ENCODE results near the gene CCDC117.
A peak's percentile ranks its signal among the peaks of the same experiment; 100 is the strongest.
"Not testable (repeated sequence)": the region's sequence is repeated elsewhere in the genome, so short reads cannot be mapped to it uniquely, and the experiment has no call there.

The CCDC117 gene

GRCh38 chr22:28802595-28803123 is 30.2 kb downstream of the CCDC117 start:
- DNase-seq: no peak

GRCh38 chr22:28805426-28805825 is 32.9 kb downstream of the CCDC117 start:
- not testable (repeated sequence) for DNase-seq

DNA sequence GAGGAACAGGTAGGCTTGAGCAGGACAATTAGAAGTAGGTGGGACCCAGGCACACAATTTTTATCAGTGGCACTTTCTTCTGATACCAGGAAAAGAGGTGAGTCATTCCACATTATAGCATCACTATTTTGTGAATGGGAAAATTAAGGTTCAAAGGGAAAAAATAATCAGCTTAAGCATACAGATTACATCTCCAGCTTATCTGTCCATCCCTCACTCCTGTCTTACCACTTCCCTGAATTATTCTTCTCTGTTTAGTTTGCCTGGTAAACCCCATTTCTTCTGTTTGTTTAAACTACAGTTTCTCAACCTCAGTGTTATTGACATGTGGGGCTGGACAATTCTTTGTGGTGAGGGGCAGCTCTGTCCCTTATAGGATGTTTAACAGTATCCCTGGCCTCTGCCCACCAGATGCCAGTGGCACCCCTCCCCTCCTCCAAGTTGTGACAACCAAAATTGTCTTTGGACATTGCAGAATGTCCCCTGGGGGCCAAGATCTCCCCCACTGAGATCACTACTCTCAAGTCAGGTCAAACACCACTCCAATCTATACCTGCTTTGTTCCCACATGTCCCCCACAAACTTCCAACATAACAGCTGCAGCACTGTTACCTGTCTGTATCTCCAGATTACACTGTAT is 36.3 kb downstream of the CCDC117 start:
- no peak for DNase-seq

GRCh38 chr22:28810821-28811491 is 38.5 kb downstream of the CCDC117 start:
- DNase-seq: no peak

DNA sequence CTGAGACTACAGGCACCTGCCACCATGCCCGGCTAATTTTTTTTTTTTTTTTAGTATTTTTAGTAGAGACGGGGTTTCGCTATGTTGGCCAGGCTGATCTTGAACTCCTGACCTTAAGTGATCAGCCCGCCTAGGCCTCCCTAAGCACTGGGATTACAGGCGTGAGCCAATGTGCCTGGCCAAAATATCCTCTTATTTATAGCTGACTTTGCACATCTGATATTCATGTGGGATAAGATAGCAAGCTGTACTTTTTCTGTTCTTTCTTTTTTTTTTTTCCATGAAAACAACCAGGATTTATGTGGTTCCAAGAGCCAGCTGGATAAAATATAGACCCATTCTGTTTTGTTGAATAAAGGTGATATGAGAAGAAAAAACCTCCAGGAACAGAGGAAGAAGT is 40.0 kb downstream of the CCDC117 start:
- no peak for DNase-seq

DNA sequence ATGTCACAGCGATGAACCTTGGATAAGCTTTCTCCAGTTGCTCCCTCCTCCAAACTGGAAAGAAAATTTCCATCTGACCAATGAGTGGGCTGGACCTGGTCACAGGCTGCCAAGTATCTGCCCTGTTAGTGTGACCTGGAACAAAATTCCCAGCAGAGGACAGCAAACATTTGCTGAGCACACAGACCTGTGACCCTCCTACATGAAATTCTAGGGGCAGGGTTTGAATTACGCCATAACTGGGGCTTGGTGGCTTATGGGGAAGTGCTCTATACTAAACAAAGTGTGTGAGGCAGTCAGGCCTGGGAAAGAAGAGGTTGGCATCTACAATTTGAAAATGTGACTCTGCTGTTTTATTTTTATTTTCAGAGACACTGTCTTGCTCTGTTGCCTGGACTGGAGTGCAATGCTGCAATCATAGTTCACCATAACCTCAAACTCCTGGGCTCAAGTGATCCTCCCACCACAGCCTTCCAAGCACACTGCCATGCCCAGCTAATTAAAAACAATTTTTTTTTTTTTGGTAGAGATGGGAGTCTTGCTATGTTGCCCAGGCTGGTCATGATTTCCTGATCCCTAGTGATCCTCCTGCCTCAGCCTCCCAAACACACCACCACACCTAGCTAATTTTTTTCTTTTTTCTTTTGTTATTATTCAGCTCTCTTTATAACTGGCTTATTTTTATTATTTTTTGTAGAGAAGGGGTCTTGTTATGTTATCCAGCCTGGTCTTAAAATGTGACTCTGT is 41.5 kb downstream of the CCDC117 start:
- peak; percentile 40 for DNase-seq

GRCh38 chr22:28815111-28815510 is 42.6 kb downstream of the CCDC117 start:
- DNase-seq: no peak

DNA sequence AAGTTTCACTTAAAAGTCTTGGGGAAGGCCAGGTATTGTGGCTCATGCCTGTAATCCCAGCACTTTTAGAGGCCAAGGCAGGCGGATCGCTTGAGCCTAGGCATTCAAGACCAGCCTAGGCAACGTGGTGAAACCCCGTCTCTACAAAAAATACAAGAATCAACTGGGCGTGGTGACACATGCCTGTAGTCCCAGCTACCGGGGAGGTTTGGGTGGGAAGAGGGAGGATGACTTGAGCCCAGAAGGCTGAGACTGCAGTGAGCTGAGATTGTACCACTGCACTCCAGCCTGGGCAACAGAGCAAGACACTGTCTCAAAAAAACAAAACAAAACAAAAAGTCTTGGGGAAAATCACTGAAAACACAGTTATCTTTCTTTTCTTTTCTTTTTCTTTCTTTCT is 43.2 kb downstream of the CCDC117 start:
- no peak for DNase-seq

DNA sequence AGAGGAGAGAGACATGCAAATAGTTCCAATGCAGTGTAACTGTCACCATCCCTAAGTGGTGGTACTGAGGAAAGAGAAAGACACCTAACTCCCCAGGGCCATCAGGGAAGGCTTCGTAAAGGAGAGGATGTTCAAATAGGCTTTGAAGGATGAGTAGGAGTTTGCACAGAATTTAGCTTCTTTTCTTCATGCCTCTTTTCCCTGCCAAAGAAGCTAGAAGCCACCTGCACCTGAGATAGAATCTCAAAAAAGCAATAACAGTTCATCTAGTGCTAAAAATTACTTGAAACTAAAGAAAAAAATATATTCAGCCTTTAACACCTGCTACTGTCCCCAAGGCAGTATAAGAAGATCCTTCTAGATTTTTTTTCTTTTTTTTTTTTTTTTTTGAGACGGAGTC is 44.6 kb downstream of the CCDC117 start:
- DNase-seq: no peak

DNA sequence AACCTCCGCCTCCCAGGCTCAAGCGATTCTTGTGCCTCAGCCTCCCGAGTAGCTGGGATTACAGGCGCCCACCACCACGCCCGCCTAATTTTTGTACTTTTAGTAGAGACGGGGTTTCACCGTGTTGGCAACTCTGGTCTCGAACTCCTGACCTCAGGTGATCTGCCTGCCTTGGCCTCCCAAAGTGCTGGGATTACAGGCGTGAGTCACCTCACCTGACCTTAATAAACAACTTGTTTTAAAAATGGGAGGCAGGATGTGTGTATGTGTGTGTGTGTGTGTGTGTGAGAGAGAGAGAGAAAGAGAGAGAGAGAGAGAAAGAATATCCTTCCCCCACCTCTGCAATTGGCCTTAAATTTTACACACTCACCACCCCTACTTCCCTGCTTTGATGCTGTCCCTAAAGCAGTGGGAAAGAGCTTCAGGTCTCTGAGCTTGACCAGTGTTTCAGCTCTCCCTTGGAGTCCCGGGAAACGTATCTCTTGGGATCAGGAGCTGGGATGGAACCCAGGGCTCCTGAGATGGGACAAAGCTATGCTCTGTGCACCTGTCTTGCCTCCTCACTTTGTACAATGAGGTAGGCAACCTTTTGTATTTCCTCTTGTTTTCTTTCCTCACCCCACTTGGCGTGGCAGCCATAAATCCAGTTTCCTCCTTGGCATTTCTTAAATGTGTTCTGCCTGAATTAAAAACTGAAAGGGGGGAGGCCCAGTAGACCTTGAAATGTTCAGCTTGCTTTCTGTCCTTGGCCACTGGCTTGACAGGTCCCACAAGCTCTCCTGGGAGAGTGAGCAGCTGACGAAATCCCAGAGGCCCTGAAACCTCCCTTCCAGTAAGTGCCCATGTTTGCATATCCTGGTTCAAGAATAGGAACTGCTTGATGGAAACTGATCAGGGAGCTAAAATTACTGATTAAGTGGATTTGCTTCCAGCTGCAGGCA is 45.7 kb downstream of the CCDC117 start:
- DNase-seq: no peak

- no peak for DNase-seq
Measured at GRCh38 chr22:28819253-28820096, 47.0 kb downstream of the CCDC117 start.

- DNase-seq: no peak
Measured at GRCh38 chr22:28820885-28821284, 48.4 kb downstream of the CCDC117 start.

- DNase-seq: no peak
Measured at GRCh38 chr22:28821452-28821851, 49.0 kb downstream of the CCDC117 start.

DNA sequence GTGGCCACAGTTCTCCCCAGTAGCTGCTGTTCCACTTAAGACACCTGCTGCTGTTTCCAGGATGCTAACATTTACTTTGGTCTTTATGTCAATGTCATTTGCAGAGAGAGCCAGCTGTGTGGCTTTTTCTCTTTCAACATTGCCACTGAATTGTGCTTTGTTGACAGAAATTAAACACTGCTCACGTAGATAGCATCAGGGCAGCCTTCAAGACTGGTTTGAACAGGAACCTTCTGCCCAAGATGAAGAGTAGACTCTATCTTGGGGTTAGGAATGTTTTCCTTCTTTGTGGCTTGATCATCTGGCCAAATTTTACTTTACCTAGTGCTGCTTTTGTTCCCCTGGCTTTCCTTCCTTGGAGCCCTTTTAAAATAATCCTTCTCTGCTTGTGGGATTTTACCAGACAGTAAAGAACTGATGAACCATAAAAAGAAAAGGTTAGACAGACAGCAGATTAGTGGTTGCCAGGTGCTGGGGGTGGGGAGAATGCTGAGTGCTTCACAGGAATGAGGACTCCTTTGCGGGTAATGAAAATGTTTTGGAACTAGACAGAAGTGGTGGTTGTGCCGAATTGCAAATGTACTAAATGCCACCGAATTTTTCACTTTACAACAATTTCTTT is 50.5 kb downstream of the CCDC117 start:
- DNase-seq: no peak

DNA sequence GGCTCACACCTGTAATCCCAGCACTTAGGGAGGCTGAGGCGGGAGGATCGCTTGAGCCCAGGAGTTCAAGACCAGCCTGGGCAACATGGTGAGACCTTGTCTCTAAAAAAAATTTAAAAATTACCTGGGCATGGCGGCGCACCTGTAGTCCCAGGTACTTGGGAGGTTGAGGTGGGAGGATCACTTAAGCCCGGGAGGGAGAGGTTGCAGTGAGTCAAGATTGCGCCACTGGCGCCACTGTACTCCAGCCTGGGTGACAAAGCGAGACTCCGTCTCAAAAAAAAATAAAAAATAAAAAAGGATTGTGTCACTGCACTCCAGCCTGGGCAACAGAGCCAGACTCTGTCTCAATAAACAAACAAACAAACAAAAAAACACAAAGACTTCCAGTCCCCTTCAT is 52.0 kb downstream of the CCDC117 start:
- not testable (repeated sequence) for DNase-seq

DNA sequence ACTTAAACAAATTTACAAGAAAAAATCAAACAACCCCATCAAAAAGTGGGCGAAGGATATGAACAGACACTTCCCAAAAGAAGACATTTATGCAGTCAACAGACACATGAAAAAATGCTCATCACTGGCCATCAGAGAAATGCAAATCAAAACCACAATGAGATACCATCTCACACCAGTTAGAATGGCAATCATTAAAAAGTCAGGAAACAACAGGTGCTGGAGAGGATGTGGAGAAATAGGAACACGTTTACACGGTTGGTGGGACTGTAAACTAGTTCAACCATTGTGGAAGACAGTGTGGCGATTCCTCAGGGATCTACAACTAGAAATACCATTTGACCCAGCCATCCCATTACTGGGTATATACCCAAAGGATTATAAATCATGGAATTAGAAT is 53.9 kb downstream of the CCDC117 start:
- DNase-seq: not testable (repeated sequence)

GRCh38 chr22:28826921-28827320 is 54.4 kb downstream of the CCDC117 start:
- DNase-seq: no peak

DNA sequence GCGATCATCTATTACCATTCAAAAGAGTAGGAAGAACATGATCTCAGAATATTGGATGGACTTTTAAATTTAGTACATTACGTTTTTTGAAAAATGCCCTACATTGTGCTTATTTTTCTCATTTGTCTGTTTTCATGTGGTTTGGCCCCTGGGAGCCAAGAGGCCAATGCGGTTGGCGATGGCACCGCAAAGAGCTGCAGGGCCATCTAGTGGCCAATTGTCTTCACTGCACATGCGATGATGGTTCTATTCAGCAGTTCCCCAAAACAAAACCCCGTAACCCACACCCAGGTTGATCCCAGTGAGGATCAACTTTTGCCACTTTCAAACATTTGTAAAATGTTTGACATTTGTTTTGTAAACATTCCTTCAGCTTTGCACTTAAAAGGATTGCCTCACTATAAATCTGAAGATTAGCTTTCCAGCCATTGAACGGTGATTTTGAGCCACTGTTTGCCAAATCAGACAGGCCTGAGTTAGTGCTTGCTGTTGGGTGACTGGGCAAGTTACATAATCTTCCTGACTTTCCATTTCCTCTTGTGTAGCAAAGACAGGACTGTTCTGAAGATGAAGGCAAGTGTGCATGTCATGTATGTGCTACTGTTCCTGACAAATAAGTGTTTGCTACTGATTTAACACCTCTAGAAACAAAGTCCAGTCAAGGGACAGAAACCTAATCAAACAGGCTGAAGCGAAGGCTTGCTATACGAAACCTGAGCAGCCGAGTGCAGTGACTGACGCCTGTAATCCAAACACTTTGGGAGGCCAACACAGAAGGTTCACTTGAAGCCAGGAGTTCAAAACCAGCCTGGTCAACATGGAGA is 57.1 kb downstream of the CCDC117 start:
- DNase-seq: peak; percentile 79

- DNase-seq: no peak
Measured at GRCh38 chr22:28830441-28830840, 57.9 kb downstream of the CCDC117 start.
